Stimulated activated CD4-positive, alpha-beta T cell treated with anti-CD3 and anti-CD28 coated beads, Interleukin-2, amount 100 ng/mL, for 48 hours (primary cell): ENCODE results near the gene P2RY14.

Experiments
- DNase-seq, 2 donors: peaks; one replicate each; pipeline ENCODE4 v3.0.0-alpha.2; 2020

Gene P2RY14

DNA sequence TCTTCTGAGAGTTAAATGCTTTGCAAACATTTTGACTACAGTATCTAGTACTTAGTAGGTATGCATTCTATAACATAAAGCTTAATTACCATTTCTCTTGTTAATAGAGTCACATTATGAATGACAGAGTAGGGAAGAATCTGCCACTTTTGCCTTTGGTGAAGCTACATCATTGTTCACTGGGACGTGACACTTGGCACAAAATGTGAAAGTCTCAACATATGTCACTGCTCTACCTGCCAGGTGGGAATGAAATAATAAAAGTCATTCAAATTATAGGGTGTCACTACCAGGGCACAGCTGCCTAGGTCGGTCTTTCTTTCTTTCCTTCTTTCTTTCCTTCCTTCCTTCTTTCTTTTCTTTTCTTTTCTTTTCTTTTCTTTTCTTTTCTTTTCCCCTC lies 20.7 kb upstream of the P2RY14 start:
- no peak for DNase-seq

DNA sequence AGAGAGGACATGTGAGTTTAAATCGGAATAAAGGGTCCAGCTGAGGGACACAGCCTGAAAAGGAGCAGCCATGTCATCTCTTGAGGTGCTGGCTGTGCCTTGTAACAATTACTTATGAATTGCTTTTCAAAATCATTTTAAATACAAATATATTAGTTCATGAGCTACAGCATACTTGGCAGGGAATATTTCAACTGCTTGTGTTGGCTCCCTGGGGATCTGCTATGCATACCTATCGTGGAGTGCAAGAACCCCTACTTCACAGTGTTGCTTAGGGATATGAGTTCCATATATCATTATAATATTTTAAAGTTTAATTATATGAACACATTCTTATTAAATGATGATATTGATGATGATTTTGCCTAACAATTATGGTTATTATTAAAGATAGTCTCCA lies 19.1 kb upstream of the P2RY14 start:
- DNase-seq: no peak

DNA sequence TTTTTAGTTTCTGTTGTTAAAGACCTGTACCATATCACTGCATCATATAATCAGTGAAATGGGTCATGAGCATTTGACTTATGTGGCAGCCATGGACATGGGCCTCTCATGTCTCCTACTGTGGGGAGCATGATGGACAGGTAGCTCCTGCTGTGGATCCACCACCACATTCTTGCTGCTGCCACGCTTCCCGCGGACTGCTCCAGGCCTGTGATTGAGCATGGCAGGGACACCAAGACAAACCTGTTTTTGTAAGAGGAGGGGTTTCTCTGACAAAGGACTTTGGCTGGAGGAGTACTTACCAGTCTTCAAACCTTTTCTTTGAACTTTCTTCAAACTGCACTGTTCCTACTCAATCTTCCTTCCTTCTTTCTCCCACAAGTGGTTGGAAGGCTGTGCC lies 17.9 kb upstream of the P2RY14 start:
- DNase-seq: no peak

DNA sequence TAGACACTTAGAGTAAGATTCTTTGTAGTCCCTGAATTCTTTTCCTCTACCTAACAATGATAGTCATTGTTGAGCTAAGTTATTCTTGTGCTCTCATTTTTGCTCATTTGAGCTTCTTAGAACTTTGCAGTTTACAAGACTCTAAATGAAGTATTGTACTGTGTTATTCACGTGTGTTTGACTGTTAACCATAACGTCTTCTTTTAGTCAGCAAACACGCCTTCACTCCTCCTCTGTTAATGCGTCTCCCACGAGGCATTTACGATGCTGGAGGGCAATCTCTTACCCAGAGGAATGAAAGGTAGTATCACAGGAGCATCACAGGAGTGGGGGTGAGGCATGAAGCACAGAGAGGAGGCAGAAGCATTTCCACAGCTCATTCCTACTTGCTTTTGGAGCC lies 14.8 kb upstream of the P2RY14 start:
- no peak for DNase-seq

DNA sequence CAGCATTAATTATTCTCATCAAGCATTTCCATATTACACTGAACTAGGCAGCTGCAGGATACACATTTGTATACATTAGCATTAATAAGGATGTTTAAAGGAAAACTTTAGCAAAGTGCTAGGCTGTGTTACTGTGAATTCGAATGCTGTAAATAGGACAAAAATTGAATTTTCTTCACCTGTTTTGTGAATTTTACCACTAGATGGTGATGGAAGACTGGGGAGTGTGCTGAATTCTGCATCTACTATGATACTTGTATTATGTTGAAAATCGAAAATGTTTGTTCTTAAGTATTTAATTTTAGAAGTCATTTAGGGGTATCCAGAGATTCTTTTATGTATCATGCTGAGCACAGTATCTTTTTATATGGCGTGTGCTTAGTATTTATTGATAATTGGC lies 12.3 kb upstream of the P2RY14 start:
- no peak for DNase-seq

DNA sequence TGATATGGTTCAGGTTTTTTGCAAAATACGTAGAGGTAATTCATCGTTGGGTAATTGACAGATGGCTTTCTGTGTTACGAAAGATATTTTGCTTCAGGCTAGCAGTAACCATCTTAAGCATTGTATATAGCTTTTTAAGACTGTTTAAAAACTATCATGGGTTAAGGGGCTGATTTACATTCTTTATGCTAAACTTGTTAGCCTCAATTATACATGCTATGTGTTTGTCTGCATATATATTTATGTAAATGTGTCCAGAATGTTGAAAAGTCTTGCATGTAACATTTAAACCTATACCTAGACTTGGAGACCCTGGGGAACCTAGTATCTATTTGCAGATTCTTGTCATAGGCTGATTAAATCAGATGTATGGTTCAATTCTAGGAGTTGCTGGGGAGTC lies 11.1 kb upstream of the P2RY14 start:
- DNase-seq: no peak

DNA sequence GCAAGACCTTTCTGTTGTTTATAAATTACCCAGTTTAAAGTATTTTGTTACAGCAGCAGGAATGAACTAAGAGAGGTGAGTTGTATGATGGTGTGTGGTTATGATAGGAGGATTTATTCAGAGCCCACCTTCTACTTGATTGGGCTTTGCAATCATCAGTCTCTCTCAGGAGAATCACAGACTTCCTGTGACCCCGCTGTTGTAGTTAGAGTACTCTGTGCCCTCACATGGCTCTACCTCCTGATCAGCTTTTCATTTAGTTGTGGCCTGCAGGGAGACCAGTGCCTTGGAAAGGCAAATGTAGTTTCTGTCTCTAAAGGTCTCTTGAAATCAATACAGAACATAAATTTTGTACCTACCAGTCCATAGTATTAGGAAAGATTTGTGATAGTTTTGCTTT lies 7.6 kb upstream of the P2RY14 start:
- no peak for DNase-seq

DNA sequence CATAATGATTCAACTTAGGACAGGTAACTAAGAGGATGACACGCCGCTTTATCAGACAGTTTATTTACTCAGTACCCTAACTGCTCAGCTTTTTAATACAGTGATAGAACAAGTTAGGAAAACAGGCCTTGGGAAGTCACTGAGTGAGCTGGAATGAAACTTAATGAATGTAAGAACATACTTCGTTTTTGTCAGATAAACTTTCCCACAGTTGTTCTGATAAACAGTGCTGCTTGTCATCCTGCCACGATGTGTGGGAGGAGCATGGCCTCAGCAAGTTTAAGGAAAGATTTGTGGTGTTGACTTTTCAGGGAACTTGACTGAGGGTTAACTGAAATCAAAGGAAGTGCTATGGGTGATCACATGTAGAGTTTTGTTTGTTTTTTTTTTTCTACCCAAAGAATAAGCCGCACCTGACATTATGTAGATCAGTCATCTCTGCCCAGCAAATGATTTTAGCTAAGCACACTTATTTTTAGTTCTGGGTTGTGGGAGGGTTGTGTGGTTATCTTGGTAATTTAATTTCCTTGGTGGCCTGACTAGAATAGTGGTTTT lies 5.6 kb upstream of the P2RY14 start:
- no peak for DNase-seq

DNA sequence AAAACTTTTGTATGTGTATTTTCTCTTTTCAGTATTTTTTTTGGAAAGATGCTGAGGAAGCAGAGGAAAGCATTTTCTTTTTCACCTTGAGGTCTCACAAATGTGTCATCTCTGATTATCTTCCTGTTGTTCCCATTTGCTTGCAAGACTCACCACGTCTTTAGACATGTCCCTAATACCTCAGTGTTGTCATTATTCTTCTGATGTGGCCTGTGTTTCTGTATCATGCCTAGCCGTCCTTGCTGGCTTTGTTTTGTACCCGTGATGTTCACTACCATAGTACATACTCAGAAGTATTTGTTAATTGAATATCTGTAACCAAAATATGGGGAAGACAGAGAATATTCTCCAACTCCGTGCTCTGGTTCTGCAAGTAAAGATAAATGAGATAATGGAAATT lies 5.0 kb upstream of the P2RY14 start:
- DNase-seq: no peak

DNA sequence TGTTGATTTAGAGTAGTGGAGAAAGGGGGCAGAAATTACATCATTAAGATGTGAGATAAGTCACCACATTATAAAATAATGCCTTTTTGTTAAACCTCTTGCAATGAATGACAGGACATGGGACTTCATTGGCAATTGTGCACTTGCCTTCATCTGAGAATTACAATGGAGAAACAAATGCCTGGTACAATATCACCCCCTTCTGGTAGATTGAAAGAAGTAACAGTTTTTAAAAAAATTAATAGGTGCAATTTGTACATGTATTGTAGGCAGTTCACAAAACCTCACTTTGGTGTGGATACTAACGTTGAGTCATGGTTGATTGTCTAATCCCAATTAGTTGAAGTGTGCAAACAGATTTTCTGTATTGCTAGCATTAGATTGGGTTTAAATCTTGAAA lies 4.6 kb upstream of the P2RY14 start:
- no peak for DNase-seq

DNA sequence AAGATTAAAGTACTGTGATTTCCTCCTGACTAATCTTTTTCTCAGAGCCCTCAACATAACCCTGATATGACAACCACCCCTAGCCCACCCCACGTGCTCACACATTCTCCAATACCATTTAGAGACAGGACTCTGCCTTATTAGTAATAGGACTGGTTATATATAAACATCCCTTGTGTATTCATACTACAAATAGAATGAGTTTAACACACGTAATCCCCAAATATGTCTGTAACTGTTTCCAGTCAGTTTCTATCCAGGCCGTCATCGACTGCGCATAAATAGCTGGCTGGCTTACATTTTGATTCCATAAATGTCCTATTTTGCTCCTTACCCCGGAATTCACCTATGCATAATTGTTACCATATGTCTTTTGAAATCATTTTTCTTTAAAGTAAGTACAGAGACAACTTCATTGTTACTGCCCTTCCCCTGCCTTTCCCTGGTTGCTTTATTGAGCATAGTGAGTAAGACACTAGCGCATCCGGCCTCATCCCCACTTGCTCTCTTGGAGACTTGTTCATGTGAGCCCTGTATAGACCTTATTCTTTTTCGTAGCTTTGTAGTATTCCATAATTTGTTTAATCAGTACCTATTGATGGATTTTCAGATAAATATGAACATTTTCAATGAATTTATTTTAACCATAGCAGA lies 3.5 kb upstream of the P2RY14 start:
- no peak for DNase-seq

DNA sequence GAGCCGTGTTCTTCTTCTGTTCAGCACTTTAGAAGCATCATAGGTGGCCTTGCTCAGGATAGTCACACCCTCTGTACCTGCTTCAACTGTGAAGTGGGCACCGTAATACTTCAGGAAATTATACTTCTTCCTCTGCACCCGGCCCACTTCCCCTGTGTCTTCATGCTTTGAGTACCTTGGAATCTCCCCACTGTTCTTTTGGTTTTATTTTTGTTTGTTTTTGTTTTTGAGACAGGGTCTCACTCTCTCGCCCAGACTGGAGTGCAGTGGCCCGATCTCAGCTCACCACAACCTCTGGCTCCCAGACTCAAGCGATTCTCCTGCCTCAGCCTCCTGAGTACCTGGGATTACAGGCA lies 1.7 kb downstream of the P2RY14 start:
- no peak for DNase-seq

DNA sequence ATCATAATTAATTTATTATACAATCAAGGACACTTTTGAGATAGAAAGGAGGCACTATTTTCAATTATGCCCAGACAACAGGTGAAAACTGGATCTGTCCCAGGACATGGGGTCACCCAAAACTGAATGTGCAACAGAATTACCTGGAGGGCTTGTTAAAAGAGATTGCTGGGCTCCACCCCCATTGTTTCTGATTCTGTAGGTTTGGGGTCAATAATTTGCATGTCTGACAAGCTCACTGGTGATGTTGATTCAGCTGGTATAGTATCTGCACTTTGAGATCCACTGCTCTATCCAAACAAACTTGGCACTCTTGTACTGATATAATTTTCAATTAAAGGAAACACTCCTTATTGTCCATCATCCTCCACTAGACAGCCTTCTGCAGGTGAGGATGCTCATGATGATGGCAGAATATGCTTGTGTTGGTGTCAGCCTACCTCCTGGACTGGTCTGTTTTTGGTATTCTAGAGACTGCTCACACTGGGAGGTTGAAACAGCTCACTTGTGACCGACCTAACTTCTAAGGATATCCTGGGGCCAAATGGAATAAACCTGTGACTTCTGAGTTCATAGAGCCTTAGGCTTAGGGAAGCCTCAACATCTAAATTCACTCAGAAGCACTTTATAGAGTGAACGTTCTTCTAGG lies 2.2 kb downstream of the P2RY14 start:
- DNase-seq: no peak

DNA sequence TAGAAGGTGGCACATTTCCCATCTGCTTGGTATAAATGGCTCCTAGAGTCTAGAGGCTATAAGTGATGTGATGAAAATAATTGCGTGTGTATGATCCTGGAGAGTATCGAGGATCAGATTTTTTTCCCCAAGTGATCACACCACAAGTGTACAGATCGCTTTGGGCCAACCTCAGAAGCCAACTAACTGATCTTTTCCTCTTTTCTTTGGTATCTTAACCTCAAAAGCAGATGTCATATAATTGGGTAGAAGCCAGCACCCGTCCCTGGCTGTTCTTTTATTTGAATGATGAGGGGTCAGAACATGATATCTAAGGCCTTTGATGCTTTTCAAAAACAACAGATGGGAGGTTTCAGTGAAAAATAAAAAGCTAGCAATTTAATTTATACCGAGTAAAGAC lies 3.3 kb downstream of the P2RY14 start:
- DNase-seq: no peak

DNA sequence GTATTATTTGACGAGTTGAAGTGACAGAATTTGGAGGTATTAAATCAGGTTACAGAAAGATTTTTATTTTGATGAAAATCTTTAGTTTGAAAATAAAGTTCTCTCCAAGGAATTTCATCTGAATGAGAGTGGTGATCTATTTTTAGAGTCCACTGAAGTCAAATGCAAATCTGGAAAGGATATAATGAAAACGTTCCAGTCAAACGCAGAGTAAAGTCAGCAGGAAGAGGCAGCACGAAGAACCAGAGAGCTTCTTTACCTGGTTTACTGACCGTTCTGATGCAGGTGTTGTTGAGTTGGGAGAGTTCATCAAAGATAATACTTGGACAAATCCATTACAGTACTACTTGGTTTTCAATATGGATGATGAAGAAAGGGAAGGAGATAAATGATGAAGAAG lies 8.7 kb downstream of the P2RY14 start:
- DNase-seq: no peak

DNA sequence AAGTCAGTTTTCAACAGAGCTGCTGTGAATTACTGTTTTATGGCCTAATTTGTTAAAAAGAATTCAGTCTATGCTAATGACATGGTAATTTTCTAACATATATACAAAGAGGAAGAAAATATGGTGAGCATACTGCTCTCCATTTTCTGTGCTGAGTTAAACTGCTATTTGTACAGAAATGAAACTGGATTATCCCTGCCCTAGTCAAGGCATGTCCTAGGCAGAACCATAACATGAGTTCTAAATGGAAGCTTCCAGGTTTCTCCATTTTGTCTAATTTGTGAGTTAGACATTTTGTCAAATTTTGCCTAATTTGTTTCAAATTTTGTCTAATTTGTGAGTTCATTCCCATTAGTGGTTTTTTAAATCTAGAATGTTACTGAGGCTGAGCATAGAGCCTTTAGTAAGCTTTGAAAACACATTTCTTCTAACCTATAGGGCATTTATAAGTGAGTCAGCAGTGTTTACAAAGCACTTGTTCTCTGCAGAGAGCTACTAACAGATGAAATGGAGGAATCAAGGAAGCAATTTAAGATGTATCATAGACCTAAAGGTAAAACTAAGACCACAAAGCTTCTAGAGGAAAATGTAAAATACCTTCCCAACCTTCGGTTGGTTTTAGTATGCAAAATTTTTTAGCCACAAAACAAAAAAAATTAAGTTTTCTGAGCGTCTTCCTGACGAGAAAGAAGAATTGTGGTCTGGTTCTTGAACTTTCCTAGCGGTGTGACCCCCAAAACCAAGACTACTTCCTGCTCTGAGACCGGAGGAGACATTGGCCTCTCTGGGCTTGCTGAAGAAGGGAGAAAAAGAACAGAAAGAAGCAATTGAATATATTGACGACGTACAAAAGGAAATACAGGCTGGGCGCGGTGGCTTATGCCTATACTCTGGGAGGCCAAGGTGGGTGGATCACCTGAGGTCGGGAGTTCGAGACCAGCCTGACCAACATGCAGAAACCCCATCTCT lies 9.8 kb downstream of the P2RY14 start:
- DNase-seq: peak in 1 of 2 donors; percentile 17

DNA sequence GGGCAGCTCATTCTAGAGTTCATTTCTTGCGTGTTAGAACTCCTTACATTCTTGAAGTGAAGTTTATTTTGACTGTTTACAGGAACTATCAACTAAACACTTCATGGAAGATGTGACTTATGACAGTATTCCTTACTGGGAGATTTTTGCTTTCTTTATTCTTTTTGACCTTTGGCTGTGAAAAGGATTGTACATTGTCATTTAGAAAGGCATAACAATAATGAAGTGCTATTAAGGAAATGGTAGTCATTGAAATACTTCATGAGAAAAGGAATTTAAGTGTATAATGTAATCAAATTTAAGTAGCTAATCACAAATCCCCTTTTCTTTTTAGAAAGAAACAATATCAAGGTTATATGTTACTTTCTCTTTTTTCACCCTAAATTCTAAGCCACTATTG lies 11.3 kb downstream of the P2RY14 start:
- DNase-seq: no peak

DNA sequence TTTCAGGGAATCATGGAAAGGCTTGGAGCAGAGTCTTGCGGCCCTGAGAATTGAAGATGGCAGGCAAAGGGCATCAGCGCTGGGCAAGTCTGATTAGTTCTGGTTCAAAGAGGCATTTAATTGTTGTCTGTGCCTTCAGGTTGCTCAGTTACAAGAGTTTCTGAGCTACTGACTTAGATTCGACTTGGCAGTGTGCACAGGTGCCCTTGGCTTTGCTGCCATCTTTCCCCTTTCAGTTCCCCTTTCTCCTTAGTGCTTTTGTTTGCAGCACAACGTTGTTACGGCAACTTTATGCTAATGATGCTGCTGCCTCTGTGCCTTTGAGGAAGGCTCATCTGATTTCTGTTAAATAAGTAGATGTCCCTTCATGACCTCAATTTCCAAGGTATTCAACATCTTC lies 12.5 kb downstream of the P2RY14 start:
- DNase-seq: no peak

DNA sequence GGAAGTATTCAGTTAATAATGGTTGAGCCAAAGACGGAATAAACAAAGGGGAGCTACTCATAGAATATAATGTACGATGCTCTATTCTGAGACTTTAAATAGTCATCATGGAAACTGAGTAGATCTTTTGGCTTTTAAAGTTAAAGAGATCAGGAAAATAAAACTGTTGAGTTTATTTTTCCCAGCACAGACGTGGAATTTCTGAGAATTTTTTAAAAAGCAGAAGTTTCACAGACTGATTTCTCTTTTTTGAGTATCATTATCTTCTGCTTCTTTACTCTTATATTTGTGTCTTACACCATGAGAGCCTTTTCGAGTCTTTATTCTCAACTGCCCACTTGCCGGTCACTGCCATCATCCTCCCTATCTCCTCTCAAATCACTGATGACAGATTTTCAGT lies 13.2 kb downstream of the P2RY14 start:
- DNase-seq: no peak

DNA sequence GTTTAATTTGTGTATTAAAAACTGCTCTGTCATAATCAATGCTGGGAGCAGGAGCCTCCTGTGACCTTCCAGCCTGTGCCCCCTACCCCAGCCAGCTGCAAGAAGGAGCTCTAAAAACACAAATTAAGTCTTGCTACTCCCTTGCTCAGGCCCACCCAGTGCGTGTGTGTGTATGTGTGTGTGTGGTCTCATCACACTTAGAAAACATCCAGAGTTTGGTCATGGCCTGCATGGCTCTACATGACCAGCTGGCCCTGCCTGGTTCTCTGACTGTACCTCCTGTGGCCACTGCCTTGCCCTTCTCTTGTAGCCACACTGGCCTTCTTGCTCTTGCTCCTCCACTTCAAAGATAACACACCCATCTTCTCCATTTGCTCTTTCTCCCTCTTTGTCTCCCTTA lies 13.7 kb downstream of the P2RY14 start:
- no peak for DNase-seq

DNA sequence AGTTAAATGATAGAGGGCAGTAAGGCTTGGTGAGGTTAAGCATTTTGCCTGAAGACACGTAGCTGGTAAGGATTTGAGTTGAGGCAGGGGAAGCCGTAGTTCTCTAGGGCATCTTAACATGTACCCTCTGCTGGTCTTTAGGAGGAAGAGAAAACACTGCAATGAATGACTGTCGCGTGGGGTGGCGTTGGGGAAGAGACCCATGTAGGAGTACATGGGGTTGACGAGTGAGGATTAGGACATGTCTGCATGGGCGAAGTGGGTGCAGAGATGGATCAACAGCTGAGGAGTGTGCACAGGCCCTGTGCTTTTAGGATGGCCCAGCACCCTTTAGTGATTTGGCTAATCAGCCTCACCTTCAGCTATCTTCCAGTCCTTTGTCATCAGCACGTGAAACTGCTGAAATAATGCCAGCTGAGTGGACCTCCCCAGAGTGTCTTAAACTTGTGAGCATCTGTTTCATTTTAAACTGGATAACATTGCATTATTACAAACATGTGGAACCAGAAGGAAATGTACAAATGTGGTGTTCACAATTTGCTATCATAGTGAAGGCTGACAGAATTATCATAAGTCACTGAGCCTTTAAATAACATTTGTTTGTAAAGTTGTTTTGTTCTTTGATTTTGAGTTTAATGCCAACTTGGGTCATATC lies 15.3 kb downstream of the P2RY14 start:
- no peak for DNase-seq

DNA sequence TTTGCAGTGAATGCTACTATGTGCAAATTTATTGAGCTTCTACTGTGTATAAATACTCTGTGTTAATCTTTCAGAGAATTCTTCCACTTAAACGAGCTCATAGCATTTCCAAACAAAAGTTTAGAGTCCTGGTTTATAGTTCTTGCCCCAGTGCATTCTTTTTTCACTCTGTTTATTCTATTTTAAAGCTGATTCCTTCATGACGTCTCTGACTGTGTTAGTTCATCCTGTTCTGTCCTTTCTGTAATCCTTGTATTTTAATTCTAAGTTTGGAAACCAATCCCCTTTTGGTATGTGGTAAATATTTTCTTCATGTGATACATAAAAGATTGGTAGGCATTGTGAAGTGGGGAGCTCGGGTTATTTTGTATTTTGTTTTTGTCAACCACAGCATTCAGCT lies 18.7 kb downstream of the P2RY14 start:
- DNase-seq: no peak

DNA sequence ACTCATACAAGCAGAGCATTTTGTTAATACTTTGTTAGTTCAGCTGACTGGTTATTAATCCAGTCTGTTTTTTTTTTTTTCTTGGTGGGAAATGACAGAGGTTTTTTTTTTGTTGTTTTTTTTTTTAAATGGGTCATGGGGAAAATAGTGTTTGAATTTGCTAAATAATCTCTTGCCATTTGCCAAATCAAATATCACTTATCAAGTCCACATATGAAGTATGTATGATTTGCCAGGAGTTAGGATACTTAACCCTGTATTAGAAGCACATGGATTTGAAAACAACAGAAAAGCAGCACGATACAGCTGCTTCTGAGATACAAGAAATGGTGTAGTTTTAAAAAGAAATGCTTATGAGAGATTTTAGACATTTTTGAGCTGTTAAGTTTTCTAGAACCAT lies 21.6 kb downstream of the P2RY14 start:
- no peak for DNase-seq
